Activated CD4-positive, alpha-beta T cell treated with anti-CD3 and anti-CD28 coated beads, Interleukin-2, amount 50 U/mL, for 24 hours (primary cell): ENCODE results near the gene PRR18.

Source experiments
- DNase-seq, 2 donors: peaks; one replicate each; pipeline ENCODE4 v3.0.0-alpha.2; 2020; ENCODE audit warnings: low read depth in 1 of 2, low spot score in 1 of 2

The PRR18 gene

DNA sequence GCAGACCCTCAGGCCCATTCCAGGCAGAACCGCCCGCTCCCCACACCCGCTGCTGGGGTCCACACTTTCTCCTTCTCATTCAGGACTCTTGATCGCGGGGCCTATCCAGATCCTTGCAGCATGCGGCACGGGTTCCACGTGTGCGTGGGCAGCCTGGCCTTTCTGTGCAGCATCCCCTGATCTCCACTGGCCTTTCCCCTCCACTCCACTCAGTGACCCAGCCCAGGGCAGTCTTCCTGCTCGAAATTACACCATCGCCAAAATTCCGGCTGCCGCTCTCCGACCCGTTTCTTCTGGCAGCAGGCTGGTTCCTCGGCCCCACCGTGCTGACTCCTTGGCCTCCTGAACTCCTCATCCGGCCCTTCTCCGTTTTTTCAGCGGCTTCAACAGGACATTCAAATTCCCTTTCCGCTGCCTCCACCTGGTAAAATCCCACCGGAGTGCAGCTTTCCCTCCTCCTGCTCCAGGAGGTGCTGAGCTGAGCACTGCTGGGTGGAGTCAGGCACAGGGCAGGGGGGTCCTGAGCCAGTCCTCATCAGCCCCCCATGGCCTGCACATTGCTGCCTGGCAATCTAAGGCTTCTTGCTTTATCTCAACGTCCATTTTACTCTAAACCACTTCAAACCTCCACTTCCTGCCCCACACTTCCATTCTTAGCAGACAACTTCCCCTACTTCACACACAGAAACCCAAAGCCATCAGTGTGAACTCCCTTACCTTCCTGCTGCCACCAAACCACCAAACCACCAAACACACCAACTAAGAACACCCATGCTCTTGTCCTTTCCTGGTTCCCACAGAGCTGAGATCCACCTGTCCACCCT lies 25.2 kb upstream of the PRR18 start:
- no peak for DNase-seq

DNA sequence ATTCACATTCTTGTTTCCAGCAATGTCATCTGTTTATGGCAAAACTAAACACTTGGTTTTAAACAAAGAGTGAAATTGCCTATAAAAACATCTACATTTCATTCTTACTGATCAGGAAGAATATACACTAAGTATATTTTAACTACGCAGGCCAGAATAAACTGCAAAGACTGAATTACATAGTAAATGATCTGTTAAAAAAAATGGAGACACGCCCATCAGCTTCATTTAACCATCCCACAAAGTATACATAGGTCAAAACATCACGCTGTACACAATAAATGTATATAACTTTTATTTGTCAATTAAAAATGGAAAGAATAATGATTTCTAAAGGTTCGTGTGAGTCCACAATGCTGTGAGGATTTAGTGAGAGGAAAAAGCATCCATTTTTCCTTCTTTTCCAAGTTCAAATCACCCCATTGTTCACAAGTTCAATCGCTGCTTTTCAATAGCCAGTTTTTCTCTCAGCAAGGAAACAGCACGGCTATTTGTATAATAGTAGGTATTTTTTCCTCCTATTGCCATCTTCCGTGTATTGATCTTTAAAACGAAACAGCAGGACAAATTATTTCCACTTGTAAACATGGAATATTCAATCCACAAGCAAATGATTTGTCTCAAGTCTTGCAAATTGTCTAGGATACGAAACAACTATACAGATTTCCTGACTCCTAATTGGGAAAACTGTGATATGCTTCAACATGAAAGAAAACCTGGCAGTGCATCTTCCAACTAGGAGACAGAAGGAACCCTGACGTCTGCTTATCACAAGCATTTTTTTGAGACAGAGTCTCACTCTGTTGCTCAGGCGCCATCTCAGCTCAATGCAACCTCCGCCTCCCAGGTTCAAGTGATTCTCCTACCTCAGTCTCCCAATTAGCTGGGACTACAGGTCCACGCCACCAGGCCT lies 23.6 kb upstream of the PRR18 start:
- no peak for DNase-seq

DNA sequence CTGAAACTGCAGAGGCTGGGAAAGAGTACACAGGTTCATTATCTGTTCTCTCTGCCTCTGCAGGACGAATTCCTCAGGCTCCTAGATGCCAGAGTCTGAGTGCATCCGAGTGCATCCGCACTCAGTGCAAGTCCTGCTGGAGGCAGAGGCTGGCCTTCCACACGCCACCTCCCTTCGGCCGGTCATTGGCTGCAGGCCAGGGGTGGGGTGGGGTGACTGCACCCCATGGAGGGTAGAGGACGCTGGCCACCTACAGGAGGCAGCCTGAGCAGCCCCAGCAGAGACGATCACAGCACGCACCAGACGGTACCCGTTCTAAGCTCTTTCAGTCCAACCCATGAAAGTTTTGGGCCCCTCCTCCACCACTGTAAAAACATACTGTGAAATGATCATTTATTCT lies 22.4 kb upstream of the PRR18 start:
- DNase-seq: no peak

DNA sequence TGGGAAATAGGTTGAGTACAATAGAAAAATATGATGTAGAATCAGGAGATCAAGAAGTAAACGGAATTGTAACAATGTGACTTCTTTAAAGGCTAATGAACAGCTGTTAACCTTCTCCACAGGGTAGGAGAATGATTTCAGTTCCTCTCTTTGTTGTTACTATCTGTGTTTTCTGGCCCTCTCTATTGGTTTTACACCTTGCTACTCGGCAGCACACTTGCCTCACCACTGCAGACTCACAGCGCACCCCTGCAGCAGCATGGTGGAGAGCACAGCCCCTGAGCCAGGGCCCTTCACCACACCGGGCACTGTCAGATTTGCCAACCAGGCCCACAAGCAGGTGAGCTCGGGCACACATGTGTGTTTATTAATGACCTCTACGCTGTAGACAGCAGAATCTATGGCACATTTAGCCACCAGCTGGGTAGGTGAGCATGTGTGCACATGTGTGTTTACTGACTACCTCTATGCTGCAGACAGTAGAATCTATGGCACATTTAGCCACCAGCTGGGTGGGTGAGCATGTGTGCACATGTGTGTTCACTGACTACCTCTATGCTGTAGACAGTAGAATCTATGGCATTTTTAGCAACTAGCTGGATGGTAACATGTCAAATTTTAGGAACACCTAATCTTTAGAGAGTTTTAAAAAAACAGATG lies 17.3 kb upstream of the PRR18 start:
- DNase-seq: no peak

DNA sequence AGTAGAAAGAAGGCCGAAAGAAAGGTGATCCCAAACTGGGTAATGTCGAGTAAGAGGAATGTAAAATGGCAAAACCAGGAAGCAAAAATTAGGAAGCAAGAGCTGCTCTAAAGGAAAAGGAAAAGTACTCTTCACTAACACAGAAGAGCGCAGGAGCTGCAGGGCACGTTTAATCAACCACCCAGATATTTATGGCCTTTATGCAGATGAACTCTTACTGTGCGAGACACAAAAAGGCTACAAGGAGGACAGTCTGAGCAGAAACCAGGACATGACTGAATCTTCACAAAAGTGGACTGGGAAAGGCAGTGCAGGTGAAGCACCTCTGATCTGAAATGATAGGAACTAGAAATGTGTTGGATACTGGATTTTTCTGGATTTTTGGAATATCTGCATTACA lies 15.2 kb upstream of the PRR18 start:
- no peak for DNase-seq

DNA sequence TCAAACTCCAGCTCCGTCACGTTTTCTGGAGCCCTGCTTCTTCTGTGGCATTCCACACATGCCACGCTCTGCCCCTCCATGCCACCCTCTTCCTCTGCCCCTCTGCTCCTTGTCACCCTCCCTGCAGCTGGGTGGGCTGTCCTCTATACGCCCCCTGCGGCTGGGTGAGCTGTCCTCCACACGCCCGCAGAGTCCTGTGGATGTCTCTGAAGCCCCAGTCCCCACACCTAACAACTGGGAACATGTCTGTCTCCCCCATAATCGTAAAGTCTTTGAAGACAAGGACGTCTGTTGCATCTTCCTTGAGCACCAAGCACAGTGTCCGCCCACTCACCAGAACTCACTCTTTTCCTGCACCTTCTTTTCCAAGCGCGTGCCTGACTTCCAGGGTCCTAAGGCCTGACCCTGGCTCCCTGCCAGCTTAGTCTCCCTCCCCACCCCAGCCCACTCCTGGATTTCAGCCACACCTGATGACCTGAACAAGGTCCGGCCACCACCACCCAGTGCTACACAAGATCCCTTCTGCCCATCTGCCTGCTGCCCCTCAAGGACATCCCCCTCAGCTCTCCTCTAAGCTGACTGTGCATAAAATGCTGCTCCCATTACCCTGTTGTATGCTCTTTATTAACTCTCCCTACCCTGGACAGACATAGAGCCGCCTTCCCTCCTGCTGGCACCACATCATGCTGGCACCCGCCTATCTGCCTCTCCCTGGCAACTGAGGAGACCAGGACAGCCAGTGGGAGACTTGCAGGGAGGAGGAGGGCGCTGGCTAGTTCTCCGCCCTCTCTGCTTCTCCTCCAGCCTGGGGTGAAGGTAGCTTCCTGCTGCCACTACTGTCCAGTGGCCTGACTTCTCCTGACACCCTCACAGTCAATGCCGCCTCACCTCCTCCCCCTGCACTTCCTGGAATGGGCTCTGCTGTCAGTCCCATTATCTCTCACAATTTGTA lies 10.7 kb upstream of the PRR18 start:
- no peak for DNase-seq

DNA sequence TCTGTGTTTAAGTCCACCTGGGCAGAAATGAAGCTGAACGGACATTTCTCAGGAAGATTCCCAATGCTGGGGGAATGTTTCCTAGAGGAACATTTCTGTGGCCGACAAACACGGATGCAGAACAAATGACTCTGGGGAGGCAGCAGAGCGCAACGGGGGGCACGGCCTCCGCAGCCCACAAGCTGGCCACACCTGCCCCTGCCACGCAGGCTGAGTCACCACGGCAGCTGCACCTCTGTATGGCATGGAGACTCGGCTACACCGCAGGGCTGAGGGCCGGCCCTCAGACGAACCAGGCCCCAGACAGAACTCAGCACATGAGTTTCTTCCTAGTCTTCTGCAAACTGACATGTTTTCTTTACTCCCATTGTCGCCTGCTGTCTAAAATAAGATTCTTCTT lies 10.0 kb upstream of the PRR18 start:
- DNase-seq: no peak

DNA sequence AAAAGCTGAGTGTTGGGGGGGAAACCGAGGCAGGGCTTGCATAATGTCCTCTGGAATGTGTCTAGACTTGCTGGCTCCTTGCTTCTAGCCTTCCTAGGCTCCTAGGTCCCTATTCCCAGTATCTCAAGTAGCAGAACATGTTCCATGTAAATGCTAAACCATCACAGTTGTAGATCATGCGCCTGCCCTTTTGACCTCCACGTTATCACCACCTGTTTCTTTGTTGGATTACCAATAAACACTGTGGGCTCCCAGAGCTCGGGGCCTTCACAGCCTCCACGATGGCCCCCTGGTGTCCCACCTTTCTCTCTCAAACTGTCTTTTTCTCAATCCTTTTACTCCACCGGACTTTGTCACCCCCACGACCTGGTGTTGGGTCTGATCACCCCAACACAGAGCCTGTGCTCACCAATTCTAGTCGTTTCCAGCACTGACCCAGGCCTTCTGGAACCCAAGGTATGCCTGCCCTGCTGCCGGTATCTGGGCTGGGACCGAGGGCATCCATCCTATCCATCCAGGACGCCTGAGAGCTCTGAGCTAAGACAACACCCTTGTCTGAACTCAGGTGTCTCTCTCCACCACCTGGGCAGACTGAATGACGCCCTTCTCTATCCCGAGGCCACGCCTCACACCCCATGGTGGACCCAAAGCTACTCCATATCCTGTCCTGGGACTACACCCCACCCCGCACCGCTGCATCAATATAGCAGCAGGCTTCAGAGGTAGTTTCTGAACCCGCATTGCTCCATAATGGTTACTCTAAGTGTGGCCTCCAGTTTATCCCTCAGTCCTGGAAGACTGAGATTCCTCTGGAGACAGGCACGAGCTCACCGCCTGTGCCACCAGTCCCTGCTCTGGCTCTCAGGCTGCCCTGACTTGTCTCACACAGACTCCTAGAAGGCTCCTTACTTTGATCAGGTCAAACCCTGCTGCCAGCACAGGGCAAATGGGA lies 9.3 kb upstream of the PRR18 start:
- no peak for DNase-seq

DNA sequence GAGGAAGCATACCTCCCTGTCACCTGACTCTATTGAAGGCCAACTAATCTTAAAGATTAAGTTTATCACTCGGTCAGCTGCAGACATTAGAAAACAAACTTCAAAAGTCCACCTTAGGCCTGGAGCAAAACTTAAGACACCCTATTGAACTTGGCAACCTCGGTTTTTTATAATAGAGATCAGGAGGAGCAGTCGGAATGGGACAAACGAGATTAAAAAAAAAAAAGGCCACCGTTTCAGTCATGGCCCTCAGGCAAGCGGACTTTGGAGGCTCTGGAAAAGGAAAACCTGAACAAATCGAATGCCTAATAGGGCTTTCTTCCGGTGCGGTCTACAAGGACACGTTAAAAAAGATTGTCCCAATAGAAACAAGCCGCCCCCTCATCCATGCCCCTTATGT lies 7.2 kb upstream of the PRR18 start:
- DNase-seq: no peak

DNA sequence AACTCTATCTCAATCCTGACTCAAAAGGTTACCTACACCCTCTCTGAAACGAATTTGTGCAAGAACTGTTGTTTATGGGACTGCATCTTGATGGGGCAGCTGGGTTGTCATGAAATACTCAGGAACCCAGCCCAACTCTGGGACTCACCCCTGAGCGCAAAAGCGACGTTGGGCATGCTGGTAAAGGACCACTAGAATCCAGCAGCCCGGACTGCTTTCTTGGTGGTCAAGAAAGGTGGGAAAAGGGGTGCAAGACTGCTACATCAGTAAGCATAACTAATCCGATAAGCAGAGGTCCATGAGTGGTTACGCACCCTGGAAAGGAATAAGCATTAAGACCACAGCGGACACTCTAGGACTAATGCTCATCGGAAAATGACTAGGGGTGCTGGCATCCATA lies 6.3 kb upstream of the PRR18 start:
- no peak for DNase-seq

DNA sequence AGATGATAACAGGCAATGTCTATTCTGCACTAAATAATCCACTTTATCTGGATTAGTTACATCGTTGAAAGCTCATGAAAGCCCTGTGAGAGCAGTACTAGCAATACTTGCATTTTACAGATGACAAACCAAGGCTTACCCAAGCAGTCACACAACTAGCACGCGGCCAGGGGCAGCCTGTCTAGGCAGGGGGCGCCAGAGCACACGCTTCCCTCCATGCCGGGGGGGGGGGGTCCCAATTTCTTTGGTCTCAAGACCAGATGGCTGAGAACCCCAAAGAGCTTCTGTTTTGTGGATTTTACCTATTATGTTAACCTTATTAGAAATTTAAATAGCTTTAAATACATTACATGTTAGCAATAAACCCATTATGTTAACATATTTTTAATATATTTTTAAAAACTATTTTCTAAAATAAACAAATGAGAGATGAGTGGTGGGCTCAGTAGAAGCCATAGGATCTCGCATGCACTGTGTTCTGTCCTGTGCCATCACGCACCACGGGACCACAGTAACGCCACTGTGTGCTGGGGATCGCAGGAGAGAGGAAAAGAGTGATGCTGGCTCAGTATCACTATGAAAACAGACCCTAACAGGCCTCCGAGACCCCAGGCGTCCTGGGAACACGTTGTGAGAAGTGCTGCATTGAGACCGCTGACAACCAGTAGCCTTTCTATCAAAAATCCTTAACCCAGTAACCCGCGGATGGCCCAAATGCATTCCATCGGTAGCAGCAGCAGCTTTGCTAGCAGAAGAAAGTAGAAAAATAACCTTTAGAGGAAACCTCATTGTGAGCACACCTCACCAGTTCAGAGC lies 5.3 kb upstream of the PRR18 start:
- no peak for DNase-seq

DNA sequence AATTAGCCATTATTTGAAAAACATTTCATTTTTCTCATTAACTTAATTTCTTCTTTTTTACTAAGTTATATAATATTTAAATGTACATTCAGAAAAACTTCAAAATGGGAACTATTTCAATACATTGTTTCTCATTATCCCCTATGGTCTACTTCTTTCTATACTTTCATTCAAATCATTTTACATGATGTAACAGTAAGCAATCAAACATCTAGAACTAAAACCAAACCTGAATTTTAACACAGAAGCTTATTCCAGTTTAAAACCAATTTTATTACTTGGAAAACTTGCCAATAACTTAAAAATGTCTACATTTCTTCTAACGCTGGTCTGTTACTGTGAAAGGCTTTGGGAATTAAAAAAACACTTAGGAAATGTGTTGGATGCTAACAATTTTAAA lies 4.6 kb upstream of the PRR18 start:
- DNase-seq: no peak

DNA sequence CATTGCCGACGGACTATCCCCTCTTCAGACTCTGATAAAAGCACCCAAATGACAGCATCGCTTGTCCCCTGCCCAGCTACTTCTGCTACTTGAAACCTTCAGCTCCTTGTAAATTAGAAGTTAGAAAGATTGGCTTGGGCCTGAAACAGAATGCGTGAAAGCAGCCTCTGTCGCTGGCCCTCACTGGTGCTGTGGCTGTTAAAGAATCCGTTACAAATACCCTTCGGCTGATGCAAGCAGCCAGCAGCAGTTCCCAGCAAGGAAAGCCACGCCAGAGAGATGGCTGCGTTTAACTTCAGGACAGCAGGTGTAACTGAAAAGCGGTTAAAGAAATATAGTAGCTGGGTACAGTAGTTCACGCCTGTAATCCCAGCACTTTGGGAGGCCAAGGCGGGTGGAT lies 2.4 kb upstream of the PRR18 start:
- no peak for DNase-seq

DNA sequence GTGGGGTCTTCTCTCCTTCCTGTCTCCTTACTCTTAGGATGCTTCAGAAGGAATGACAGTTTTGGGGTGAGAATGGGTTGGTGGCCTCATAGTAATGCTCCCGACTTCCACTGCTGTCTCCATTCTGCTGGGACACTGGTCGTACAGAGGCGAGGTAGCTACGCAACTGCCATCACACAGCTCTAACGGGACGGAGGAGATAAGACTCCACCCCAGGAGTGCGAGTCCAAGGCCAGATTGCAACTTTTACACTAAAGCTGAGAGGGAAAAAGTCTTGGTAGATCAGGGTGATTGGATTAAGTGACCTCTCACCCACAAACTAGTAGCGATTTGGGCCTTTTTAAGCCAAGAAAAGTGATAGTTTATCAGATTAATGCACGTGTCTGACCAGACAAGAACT lies 1.8 kb upstream of the PRR18 start:
- DNase-seq: no peak

DNA sequence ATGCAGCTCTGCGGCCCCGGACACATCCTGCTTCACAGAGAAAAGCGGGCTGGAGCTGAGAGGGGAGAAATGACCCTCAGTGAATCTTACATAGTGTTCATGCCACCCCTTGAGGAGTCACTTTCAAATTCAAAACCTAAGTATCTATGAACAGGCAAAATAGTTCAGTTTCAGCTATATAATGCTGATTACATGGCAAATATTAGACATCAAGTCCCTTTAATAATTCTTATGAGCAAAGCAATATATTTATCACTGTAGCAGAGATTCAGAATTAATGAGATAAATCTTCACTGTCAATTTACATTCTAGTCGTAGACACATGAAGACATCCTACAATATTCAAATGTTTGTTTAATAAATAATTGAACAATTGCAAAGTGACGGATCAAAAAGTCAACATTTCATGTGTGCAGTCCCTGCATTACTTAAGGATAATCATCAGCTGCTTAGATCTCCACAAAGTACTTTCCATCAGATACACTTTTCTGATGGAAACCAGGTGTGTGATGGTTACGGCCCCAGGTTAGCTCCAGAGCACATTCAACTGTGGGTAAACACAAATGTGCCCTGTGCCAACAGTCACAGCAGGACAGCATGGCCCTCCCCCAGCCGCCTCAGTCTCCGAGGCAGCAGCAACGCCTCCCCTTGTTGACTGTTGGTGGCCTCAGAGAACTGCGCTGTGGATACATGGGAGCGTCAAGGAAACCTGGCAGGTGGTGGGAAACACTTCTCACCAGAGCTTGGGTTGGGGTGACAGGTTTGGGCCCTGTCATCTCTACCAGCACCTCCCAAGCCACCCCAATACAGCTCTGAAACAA lies 787 bp upstream of the PRR18 start:
- DNase-seq: no peak

DNA sequence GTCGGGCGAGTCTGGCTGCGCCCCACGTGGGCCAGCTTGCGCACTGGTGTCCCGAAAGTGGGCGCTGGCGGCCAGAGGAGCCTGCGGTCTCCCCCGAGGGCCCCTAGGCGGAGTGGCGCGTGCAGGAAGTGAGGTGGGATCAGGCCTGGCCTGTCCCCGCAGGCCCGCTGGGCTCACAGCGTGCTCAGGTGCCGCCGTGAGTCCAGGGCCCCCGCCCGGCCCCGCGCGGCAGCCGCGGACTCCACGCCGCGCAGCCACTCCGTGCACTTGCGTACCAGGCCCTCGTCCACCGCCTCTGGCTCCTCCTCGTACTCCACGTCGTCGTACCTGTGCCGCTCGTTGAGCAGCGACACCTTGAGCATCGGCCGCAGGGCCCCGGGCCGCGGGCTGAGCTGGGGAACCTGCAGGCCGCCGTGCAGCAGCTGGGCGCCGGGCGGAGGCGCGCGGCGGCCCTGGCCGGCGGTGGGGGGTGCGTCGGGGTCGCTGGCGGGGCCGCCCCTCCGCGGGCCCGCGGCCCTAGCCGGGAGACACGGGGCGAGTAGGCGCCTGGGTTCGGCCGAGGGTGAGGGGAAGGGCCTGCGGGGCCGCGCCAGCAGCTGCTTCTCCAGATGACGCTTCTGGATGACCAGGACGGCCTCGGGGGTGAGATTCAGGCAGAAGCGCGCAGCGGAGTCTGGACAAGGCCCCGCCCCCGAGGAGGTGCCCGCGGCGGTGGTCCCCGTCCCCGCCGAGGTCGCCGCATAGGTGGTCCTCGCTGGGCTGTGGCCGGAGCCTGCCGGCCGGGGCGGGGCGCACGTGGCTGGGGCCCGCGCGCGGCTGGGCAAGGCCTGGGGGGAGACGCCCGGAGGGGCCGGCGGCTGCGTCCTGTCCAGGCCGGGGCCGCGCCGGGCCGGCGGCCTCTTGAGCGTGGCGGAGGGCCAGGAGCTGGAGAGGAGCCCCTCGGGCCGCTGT lies 835 bp downstream of the PRR18 start:
- DNase-seq: no peak
